ENCODE data around the gene CACNA1S. TPM values are rescaled to one million over a fixed set of nuclear protein-coding genes. Genes with fewer than 3 reads are reported as not detected.

The CACNA1S gene
- total RNA-seq, 1 experiment from 2014 or later: not detected

DNA sequence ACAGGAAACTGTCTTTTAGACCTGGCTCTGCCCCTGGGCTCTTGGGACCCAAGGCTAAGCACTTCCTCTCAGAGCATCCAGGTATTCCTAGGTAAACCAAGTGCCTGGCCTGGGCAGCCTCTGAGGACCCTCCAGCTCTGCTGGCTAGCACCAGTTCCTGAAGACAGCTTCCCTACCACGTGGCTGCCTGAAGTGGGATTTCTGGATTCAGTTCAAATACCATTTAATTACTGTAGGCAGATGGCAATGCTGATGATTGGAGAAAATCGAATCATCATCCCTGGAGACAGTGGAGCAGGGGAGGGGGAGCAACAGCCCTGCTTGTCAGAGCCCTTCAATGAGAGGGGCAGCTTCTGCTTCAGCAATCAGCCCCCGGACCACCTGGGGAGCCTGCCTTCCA, 100.6 kb downstream of the CACNA1S start:
- Histone ChIP-seq H2AFZ (ENCODE audit: low read length) (no peak overlapping the region), H2AK5ac (ENCODE audit: insufficient read length, low read length) (no peak overlapping the region), H2BK15ac (ENCODE audit: low read depth, low read length) (no peak overlapping the region), H3K4ac (ENCODE audit: low read depth, low read length) (no peak overlapping the region), H3K27ac (ENCODE audit: insufficient read length, low read depth, low read length) (no peak overlapping the region), H2BK120ac (ENCODE audit: low read depth, low read length, poor library complexity, severe bottlenecking) (no peak overlapping the region), H3K4me1 (ENCODE audit: insufficient read depth, low read length) (0 out of 2 replicates have a peak, but pooled peaks cover 3% of the 10 kb centered on the region), H4K91ac (ENCODE audit: insufficient read length, low read depth, low read length) (no peak overlapping the region), H3K9ac (ENCODE audit: extremely low read depth, insufficient read length, low read length) (no peak overlapping the region), H4K5ac (ENCODE audit: insufficient read length, low read depth, low read length) (no peak overlapping the region), H3K23ac (ENCODE audit: insufficient read length, low read depth, low read length) (no peak overlapping the region), H3K56ac (ENCODE audit: insufficient read length, low read depth, low read length) (no peak overlapping the region), H3K27me3 (ENCODE audit: insufficient read depth, low read length) (no peaks in the 10 kb centered on the region), H2BK20ac (ENCODE audit: low read depth, low read length, poor library complexity, severe bottlenecking) (no peak overlapping the region), H3T11ph (ENCODE audit: low read length) (no peak overlapping the region), H3K18ac (ENCODE audit: insufficient read length, low read depth, low read length) (no peak overlapping the region), H3K9me3 (ENCODE audit: control insufficient read depth, low read depth, low read length) (no peaks in the 10 kb centered on the region), H2BK12ac (ENCODE audit: insufficient read length, low read depth, low read length) (no peak overlapping the region), H2BK5ac (ENCODE audit: insufficient read length, low read length) (no peak overlapping the region), H3K79me2 (ENCODE audit: insufficient read depth, low read length) (peaks cover 1% of the 10 kb centered on the region; the same call in 1 of the 2 replicates), H4K20me1 (ENCODE audit: control insufficient read depth, insufficient read depth, insufficient read length) (no peaks in the 10 kb centered on the region), H4K8ac (replicated peaks; ENCODE audit: insufficient read length, low read depth, low read length) (no peak overlapping the region), H3K23me2 (ENCODE audit: insufficient read length, low read depth, low read length, poor library complexity, severe bottlenecking) (no peaks in the 10 kb centered on the region), H3K4me2 (ENCODE audit: insufficient read depth, insufficient read length, low read length) (no peak overlapping the region), H3K14ac (ENCODE audit: insufficient read depth, low read length) (no peak overlapping the region), H3K79me1 (ENCODE audit: insufficient read depth, low read depth, low read length, poor library complexity, severe bottlenecking) (no peaks in the 10 kb centered on the region)
- Mint-ChIP-seq H3K27me3 (ENCODE audit: low read depth) (no peaks in the 10 kb centered on the region; the same call in 1 of the 2 replicates), H3K4me1 (peaks cover 32 to 36% of the 10 kb centered on the region in 2 experiments), H3K36me3 (ENCODE audit: insufficient read depth in 1 of 3, low read depth in 3 of 3) (no peaks in the 10 kb centered on the region; a peak in 1 of 7 replicates), H3K4me3 (no peak overlapping the region), H3K9me3 (no peaks in the 10 kb centered on the region; a peak in 1 of 5 replicates), H3K27ac (no peak overlapping the region)
- WGBS (ENCODE audit: extremely low coverage, insufficient read length, low lambda C conversion rate): no CpG with 5 or more reads among the region's 3 CpGs
- TF ChIP-seq, protein P1, sequence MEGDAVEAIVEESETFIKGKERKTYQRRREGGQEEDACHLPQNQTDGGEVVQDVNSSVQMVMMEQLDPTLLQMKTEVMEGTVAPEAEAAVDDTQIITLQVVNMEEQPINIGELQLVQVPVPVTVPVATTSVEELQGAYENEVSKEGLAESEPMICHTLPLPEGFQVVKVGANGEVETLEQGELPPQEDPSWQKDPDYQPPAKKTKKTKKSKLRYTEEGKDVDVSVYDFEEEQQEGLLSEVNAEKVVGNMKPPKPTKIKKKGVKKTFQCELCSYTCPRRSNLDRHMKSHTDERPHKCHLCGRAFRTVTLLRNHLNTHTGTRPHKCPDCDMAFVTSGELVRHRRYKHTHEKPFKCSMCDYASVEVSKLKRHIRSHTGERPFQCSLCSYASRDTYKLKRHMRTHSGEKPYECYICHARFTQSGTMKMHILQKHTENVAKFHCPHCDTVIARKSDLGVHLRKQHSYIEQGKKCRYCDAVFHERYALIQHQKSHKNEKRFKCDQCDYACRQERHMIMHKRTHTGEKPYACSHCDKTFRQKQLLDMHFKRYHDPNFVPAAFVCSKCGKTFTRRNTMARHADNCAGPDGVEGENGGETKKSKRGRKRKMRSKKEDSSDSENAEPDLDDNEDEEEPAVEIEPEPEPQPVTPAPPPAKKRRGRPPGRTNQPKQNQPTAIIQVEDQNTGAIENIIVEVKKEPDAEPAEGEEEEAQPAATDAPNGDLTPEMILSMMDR (conservative IDR thresholded peaks at IDR 0.05): no peak
- no peak for DNase-seq

Data from H9 (cell line).